Neural cell (in vitro differentiated cells): Measurements from ENCODE around the gene ANK2. TPM values are rescaled to one million over a fixed set of nuclear protein-coding genes. Genes with fewer than 3 reads are reported as not detected.
A peak's percentile ranks its signal among the peaks of the same experiment; 100 is the strongest.

Source experiments
- H2AFZ ChIP-seq: fragments of 200-600, 300-800 bp; sonication (generic), shearing (Covaris generic); 2 replicates; pipeline ENCODE4 v1.6.0; 2014; ENCODE audit warnings: low read depth, mild to moderate bottlenecking, antibody characterized with exemption, low read length, moderate library complexity
- H3F3A ChIP-seq: fragments of 200-600 bp; shearing (Covaris generic); 2 replicates; pipeline ENCODE4 v1.6.1; 2016; ENCODE audit warnings: mild to moderate bottlenecking, moderate library complexity, mixed read lengths, antibody characterized with exemption, low read length; ENCODE audit not compliant: insufficient read depth, poor library complexity, severe bottlenecking
- H3K27ac ChIP-seq: fragments of 200-600, 300-800 bp; sonication (generic), shearing (Covaris generic); 2 replicates; pipeline ENCODE4 v1.5.1; 2014; ENCODE audit warnings: mild to moderate bottlenecking, low read length, moderate library complexity
- H3K27me3 ChIP-seq: fragments of 300-800, 200-600 bp; sonication (generic), shearing (Covaris generic); 2 replicates; pipeline ENCODE4 v1.6.0; 2014; ENCODE audit warnings: mild to moderate bottlenecking, low read depth, low read length, moderate library complexity; ENCODE audit not compliant: insufficient read depth
- H3K36me3 ChIP-seq: fragments of 300-800, 200-600 bp; sonication (generic), shearing (Covaris generic); 2 replicates; pipeline ENCODE4 v1.5.1; 2014; ENCODE audit warnings: mild to moderate bottlenecking, antibody characterized with exemption, low read length, moderate library complexity; ENCODE audit not compliant: insufficient read depth
- H3K4me2 ChIP-seq: fragments of 300-800, 200-600 bp; sonication (generic), shearing (Covaris generic); 2 replicates; pipeline ENCODE4 v1.6.0; 2014; ENCODE audit warnings: mild to moderate bottlenecking, low read length
- H3K4me3 ChIP-seq: fragments of 300-800, 200-600 bp; sonication (generic), shearing (Covaris generic); 2 replicates; pipeline ENCODE4 v1.5.1; 2014; ENCODE audit warnings: mild to moderate bottlenecking, low read length, moderate library complexity
- H3K79me2 ChIP-seq: fragments of 200-600 bp; shearing (Covaris generic); replicated peaks from 2 replicates; pipeline ENCODE4 v1.6.0; 2014; ENCODE audit warnings: mild to moderate bottlenecking, low read length, moderate library complexity; ENCODE audit not compliant: insufficient read depth
- H3K9ac ChIP-seq: fragments of 300-800, 200-600 bp; sonication (generic), shearing (Covaris generic); 2 replicates; pipeline ENCODE4 v1.6.1; 2016; ENCODE audit warnings: mild to moderate bottlenecking, low read length, mixed read lengths
- H3K9me2 ChIP-seq: fragments of 200-600 bp; shearing (Covaris generic); 2 replicates; pipeline ENCODE4 v1.6.1; 2016; ENCODE audit warnings: mild to moderate bottlenecking, low read length, mixed read lengths; ENCODE audit not compliant: insufficient read depth
- H3K9me3 ChIP-seq: fragments of 200-600, 300-800 bp; sonication (generic), shearing (Covaris generic); 2 replicates; pipeline ENCODE4 v1.6.1; 2016; ENCODE audit warnings: mild to moderate bottlenecking, mixed run types, low read length, moderate library complexity, mixed read lengths
- H4K20me1 ChIP-seq: fragments of 200-600 bp; shearing (Covaris generic); 2 replicates; pipeline ENCODE4 v1.6.1; 2016; ENCODE audit warnings: mild to moderate bottlenecking, mixed run types; ENCODE audit not compliant: insufficient read depth
- CTCF ChIP-seq: fragments of 450-650 bp; IDR thresholded peaks from 2 replicates; pipeline ENCODE4 v1.5.1; 2014; ENCODE audit warnings: antibody characterized with exemption, mild to moderate bottlenecking, moderate library complexity; ENCODE audit not compliant: poor library complexity, severe bottlenecking
- EP300 ChIP-seq: fragments of 450-650 bp; conservative IDR thresholded peaks from 2 replicates; pipeline ENCODE4 v1.6.1; 2014; ENCODE audit warnings: antibody characterized with exemption, mild to moderate bottlenecking, moderate library complexity; ENCODE audit not compliant: poor library complexity, severe bottlenecking
- EZH2 ChIP-seq: fragments of 200-600, 300-800 bp; shearing (Covaris generic), sonication (generic); IDR thresholded peaks from 2 replicates; pipeline ENCODE4 v1.6.1; 2014; ENCODE audit warnings: antibody characterized with exemption, low read length, borderline replicate concordance, mild to moderate bottlenecking; ENCODE audit not compliant: insufficient read depth, poor library complexity, severe bottlenecking
- MXI1 ChIP-seq: fragments of 450-650 bp; conservative IDR thresholded peaks from 2 replicates; pipeline ENCODE4 v1.6.1; 2014; ENCODE audit warnings: antibody characterized with exemption, mild to moderate bottlenecking; ENCODE audit not compliant: poor library complexity, severe bottlenecking
- POLR2AphosphoS5 ChIP-seq: IDR thresholded peaks from 2 replicates; pipeline ENCODE4 v1.6.1; 2012
- RAD21 ChIP-seq: fragments of 450-650 bp; conservative IDR thresholded peaks from 2 replicates; pipeline ENCODE4 v1.6.1; 2014; ENCODE audit warnings: antibody characterized with exemption, mild to moderate bottlenecking, moderate library complexity
- SMC3 ChIP-seq: fragments of 450-650 bp; conservative IDR thresholded peaks from 2 replicates; pipeline ENCODE4 v1.6.1; 2014; ENCODE audit warnings: antibody characterized with exemption, mild to moderate bottlenecking, moderate library complexity; ENCODE audit not compliant: poor library complexity
- TAF1 ChIP-seq: IDR thresholded peaks from 2 replicates; pipeline ENCODE4 v1.6.1; 2012; ENCODE audit warnings: low read depth
- polyA plus RNA-seq: library from polyadenylated mRNA; depleted of rRNA; stranded (reverse); fragments of >200 nt; gene quantifications from 2 replicates; pipeline ENCODE4 v1.2.3, GENCODE V29; 2014
- TF ChIP-seq, protein P1 (sequence below): IDR thresholded peaks from 2 replicates; pipeline ENCODE4 v1.6.1; 2012; ENCODE audit warnings: borderline replicate concordance

ANK2 gene
- polyA plus RNA-seq, 1 donor from 2014 or later = 52.0 TPM

GRCh38 chr4:113278324-113278934 lies 229.0 kb downstream of the ANK2 start:
- Histone ChIP-seq H3K4me2 (no peak overlapping the region), H2AFZ (no peak overlapping the region), H3K9me3 (no peaks in the 10 kb centered on the region)

GRCh38 chr4:113285501-113285900 lies 236.0 kb downstream of the ANK2 start:
- TF ChIP-seq CTCF (no peak), EZH2 (no peak), RAD21 (no peak), EP300 (no peak), POLR2AphosphoS5 (no peak), TAF1 (no peak), MXI1 (no peak), SMC3 (no peak)
- TF ChIP-seq, protein P1, sequence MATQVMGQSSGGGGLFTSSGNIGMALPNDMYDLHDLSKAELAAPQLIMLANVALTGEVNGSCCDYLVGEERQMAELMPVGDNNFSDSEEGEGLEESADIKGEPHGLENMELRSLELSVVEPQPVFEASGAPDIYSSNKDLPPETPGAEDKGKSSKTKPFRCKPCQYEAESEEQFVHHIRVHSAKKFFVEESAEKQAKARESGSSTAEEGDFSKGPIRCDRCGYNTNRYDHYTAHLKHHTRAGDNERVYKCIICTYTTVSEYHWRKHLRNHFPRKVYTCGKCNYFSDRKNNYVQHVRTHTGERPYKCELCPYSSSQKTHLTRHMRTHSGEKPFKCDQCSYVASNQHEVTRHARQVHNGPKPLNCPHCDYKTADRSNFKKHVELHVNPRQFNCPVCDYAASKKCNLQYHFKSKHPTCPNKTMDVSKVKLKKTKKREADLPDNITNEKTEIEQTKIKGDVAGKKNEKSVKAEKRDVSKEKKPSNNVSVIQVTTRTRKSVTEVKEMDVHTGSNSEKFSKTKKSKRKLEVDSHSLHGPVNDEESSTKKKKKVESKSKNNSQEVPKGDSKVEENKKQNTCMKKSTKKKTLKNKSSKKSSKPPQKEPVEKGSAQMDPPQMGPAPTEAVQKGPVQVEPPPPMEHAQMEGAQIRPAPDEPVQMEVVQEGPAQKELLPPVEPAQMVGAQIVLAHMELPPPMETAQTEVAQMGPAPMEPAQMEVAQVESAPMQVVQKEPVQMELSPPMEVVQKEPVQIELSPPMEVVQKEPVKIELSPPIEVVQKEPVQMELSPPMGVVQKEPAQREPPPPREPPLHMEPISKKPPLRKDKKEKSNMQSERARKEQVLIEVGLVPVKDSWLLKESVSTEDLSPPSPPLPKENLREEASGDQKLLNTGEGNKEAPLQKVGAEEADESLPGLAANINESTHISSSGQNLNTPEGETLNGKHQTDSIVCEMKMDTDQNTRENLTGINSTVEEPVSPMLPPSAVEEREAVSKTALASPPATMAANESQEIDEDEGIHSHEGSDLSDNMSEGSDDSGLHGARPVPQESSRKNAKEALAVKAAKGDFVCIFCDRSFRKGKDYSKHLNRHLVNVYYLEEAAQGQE = no peak
- H3K9me3 ChIP-seq = no peaks in the 10 kb centered on the region
- no peaks in the 10 kb centered on the region for H3K9me2 ChIP-seq
- H3K4me3 ChIP-seq = no peak overlapping the region
- H3F3A ChIP-seq = no peaks in the 10 kb centered on the region
- no peaks in the 10 kb centered on the region for H4K20me1 ChIP-seq
- H3K36me3 ChIP-seq = peaks cover 15% of the 10 kb centered on the region
- H3K79me2 ChIP-seq = no peaks in the 10 kb centered on the region
- no peak overlapping the region for H2AFZ ChIP-seq
- no peaks in the 10 kb centered on the region for H3K27me3 ChIP-seq
- no peak overlapping the region for H3K9ac ChIP-seq
- no peak overlapping the region for H3K4me2 ChIP-seq
- H3K27ac ChIP-seq = no peak overlapping the region

More at GRCh38 chr4:113278324-113278934, 229.0 kb downstream of the ANK2 start:
- Histone ChIP-seq H3F3A (no peaks in the 10 kb centered on the region), H3K79me2 (no peaks in the 10 kb centered on the region), H3K27me3 (no peaks in the 10 kb centered on the region), H4K20me1 (no peaks in the 10 kb centered on the region), H3K9ac (no peak overlapping the region), H3K27ac (no peak overlapping the region), H3K36me3 (peaks cover 14% of the 10 kb centered on the region), H3K4me3 (no peak overlapping the region), H3K9me2 (no peaks in the 10 kb centered on the region)
- TF ChIP-seq RAD21 (peak; percentile 56), CTCF (peak; percentile 67), EP300 (no peak), SMC3 (peak; percentile 59)
